ENCODE measurements around the gene REPS1. TPM values are rescaled to one million over a fixed set of nuclear protein-coding genes. Genes with fewer than 3 reads are reported as not detected.

The REPS1 gene
- total RNA-seq, 1 experiment from 2014 or later: 55.1 TPM

GRCh38 chr6:138865480-138866109 is 122.5 kb downstream of the REPS1 start:
- H3K4me3 Mint-ChIP-seq: no peak overlapping the region
- POLR2A ChIA-PET: no interaction called here
- no peaks in the 10 kb centered on the region for H3K36me3 Mint-ChIP-seq
- CTCF ChIA-PET: interaction anchor here (0.6 kb wide), 1 partner anchor 1190 kb away, joined by 3 read pairs; no protein-coding TSS in a partner anchor
- no peaks in the 10 kb centered on the region for H3K27me3 Mint-ChIP-seq (ENCODE audit: low read depth)
- peaks cover 21% of the 10 kb centered on the region for H3K4me1 Mint-ChIP-seq
- no peaks in the 10 kb centered on the region for H3K9me3 Mint-ChIP-seq
- H3K27ac Mint-ChIP-seq: no peak overlapping the region
- ATAC-seq: no peak
- no peak for TF ChIP-seq ERG (CRISPR knock-in tag; IDR thresholded peaks at IDR 0.05)
- no peak for TF ChIP-seq NFE2L1 (CRISPR knock-in tag; IDR thresholded peaks at IDR 0.05)
- TF ChIP-seq ZNF121 (CRISPR knock-in tag; IDR thresholded peaks at IDR 0.05): no peak
- no peak for TF ChIP-seq GABPB1 (CRISPR knock-in tag; IDR thresholded peaks at IDR 0.05)
- no peak for TF ChIP-seq ATF2 (CRISPR knock-in tag; IDR thresholded peaks at IDR 0.05; ENCODE audit: borderline replicate concordance, low read depth)
- no peak for TF ChIP-seq FOXP4 (CRISPR knock-in tag; IDR thresholded peaks at IDR 0.05)
- TF ChIP-seq FOXP1 (CRISPR knock-in tag; IDR thresholded peaks at IDR 0.05; ENCODE audit: borderline replicate concordance): no peak
- no peak for TF ChIP-seq JUN (CRISPR knock-in tag; IDR thresholded peaks at IDR 0.05)
- TF ChIP-seq MYBL2 (CRISPR knock-in tag; IDR thresholded peaks at IDR 0.05): no peak
- TF ChIP-seq MLX (CRISPR knock-in tag; IDR thresholded peaks at IDR 0.05): no peak
- TF ChIP-seq USF2 (CRISPR knock-in tag; IDR thresholded peaks at IDR 0.05): no peak
- TF ChIP-seq SP1 (CRISPR knock-in tag; conservative IDR thresholded peaks at IDR 0.05): no peak
- no peak for TF ChIP-seq ZNF317 (CRISPR knock-in tag; IDR thresholded peaks at IDR 0.05; ENCODE audit: borderline replicate concordance, low read depth)
- TF ChIP-seq OVOL2 (CRISPR knock-in tag; IDR thresholded peaks at IDR 0.05; ENCODE audit: borderline replicate concordance): no peak
- DNase-seq (ENCODE audit: low spot score): no peak

- Mint-ChIP-seq H3K9me3 (no peaks in the 10 kb centered on the region), H3K27ac (no peak overlapping the region), H3K36me3 (no peaks in the 10 kb centered on the region), H3K27me3 (ENCODE audit: low read depth) (no peaks in the 10 kb centered on the region), H3K4me3 (no peak overlapping the region), H3K4me1 (peaks cover 14% of the 10 kb centered on the region)
- CTCF ChIA-PET: no interaction called here
- no peak for ATAC-seq
- POLR2A ChIA-PET: no interaction called here
- no peak for DNase-seq (ENCODE audit: low spot score)
- TF ChIP-seq TEAD1 (CRISPR knock-in tag; IDR thresholded peaks at IDR 0.05) (no peak), ATF3 (CRISPR knock-in tag; conservative IDR thresholded peaks at IDR 0.05) (no peak), ERG (CRISPR knock-in tag; IDR thresholded peaks at IDR 0.05) (no peak), ZNF425 (CRISPR knock-in tag; conservative IDR thresholded peaks at IDR 0.05) (no peak), FOXP4 (CRISPR knock-in tag; IDR thresholded peaks at IDR 0.05) (no peak)
- TF ChIP-seq, protein P1, sequence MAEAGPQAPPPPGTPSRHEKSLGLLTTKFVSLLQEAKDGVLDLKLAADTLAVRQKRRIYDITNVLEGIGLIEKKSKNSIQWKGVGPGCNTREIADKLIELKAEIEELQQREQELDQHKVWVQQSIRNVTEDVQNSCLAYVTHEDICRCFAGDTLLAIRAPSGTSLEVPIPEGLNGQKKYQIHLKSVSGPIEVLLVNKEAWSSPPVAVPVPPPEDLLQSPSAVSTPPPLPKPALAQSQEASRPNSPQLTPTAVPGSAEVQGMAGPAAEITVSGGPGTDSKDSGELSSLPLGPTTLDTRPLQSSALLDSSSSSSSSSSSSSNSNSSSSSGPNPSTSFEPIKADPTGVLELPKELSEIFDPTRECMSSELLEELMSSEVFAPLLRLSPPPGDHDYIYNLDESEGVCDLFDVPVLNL (CRISPR knock-in tag; IDR thresholded peaks at IDR 0.05; ENCODE audit: borderline replicate concordance, low read depth): no peak
Measured at GRCh38 chr6:138864343-138864890, 123.6 kb downstream of the REPS1 start.
